BLaER1 treated with 17β-estradiol and CSF1 and Interleukin-3, amounts not matched to agents 10 nM and 100 nM (cell line): Measurements from ENCODE around the gene IGFBP5.

Experiments used
- H3K27ac ChIP-seq, 11 experiments: shearing (Covaris generic); formaldehyde crosslinking; 2 replicates each; pipeline ENCODE4 v1.8.1; 2022
- H3K27me3 ChIP-seq, 11 experiments: shearing (Covaris generic); formaldehyde crosslinking; 2 replicates each; pipeline ENCODE4 v1.8.1; 2022
- H3K36me3 ChIP-seq, 11 experiments: shearing (Covaris generic); formaldehyde crosslinking; 2 replicates each; pipeline ENCODE4 v1.8.1; 2022
- H3K4me1 ChIP-seq, 10 experiments: shearing (Covaris generic); formaldehyde crosslinking; 2 replicates each; pipeline ENCODE4 v1.8.1; 2022
- H3K4me2 ChIP-seq, 11 experiments: shearing (Covaris generic); formaldehyde crosslinking; 2 replicates each; pipeline ENCODE4 v1.8.1; 2022
- H3K4me3 ChIP-seq, 10 experiments: shearing (Covaris generic); formaldehyde crosslinking; 2 replicates each; pipeline ENCODE4 v1.8.1; 2022
- H3K9ac ChIP-seq, 11 experiments: shearing (Covaris generic); formaldehyde crosslinking; 2 replicates each; pipeline ENCODE4 v1.8.1; 2022
- H3K9me3 ChIP-seq, 11 experiments: shearing (Covaris generic); formaldehyde crosslinking; replicated peaks in 1 of 11; 2 replicates each; pipeline ENCODE4 v1.8.1; 2022
- H4K20me1 ChIP-seq, 11 experiments: shearing (Covaris generic); formaldehyde crosslinking; 2 replicates each; pipeline ENCODE4 v1.8.1; 2022
- Cebpa-rat ChIP-seq, 11 experiments: shearing (Covaris generic); IDR thresholded peaks; 2 replicates each; pipeline ENCODE4 v1.8.1; 2022

IGFBP5 gene

GRCh38 chr2:216695401-216695821, at the start of gene IGFBP5:
Gene IGFBP5, minus strand, starts transcription at chr2:216695549. Its CDS starts 774 bp downstream, at chr2:216694775.
- peaks cover 0 to 45% (median 28%) of the 10 kb centered on the region in 11 experiments; a peak in 18 of 22 replicates for H4K20me1 ChIP-seq
- no peaks in the 10 kb centered on the region for H3K36me3 ChIP-seq
- H3K4me1 ChIP-seq = peaks cover 19 to 33% (median 27%) of the 10 kb centered on the region in 10 experiments
- no peak within 1 kb of the TSS for H3K27ac ChIP-seq
- peaks cover 67 to 95% (median 78%) of the 10 kb centered on the region in 11 experiments for H3K27me3 ChIP-seq
- H3K4me2 ChIP-seq = peak within 1 kb of the TSS; percentile 74 to 98 (median 93)
- TF ChIP-seq Cebpa-rat (IDR thresholded peaks at IDR 0.05) = no peak
- H3K4me3 ChIP-seq = peak within 1 kb of the TSS; percentile 31 to 64 (median 56)
- H3K9me3 ChIP-seq = no peaks in the 10 kb centered on the region
- H3K9ac ChIP-seq = peak within 1 kb of the TSS in 4 of 11 experiments; percentile 9 to 41 (median 14); a peak in 1 of 22 replicates

GRCh38 chr2:216743781-216744180, 48.4 kb upstream of the IGFBP5 start:
- Histone ChIP-seq H3K4me3 (no peak overlapping the region), H4K20me1 (no peaks in the 10 kb centered on the region), H3K27me3 (no peaks in the 10 kb centered on the region), H3K4me2 (no peak overlapping the region), H3K27ac (no peak overlapping the region), H3K4me1 (no peaks in the 10 kb centered on the region), H3K9ac (no peak overlapping the region), H3K9me3 (peaks cover 0 to 23% (median 10%) of the 10 kb centered on the region in 11 experiments; a peak in 13 of 22 replicates), H3K36me3 (no peaks in the 10 kb centered on the region)
- no peak for TF ChIP-seq Cebpa-rat (IDR thresholded peaks at IDR 0.05)

- no peaks in the 10 kb centered on the region for H3K27me3 ChIP-seq
- no peak overlapping the region for H3K4me2 ChIP-seq
- H3K4me1 ChIP-seq = no peaks in the 10 kb centered on the region
- H3K36me3 ChIP-seq = no peaks in the 10 kb centered on the region
- TF ChIP-seq Cebpa-rat (IDR thresholded peaks at IDR 0.05) = peak in 3 of 11 experiments; percentile 18 to 55 (median 39); a peak in 1 of 22 replicates
- H3K9ac ChIP-seq = no peak overlapping the region
- no peaks in the 10 kb centered on the region for H4K20me1 ChIP-seq
- H3K4me3 ChIP-seq = no peak overlapping the region
- H3K27ac ChIP-seq = no peak overlapping the region
- H3K9me3 ChIP-seq = peaks cover 0 to 18% (median 7%) of the 10 kb centered on the region in 11 experiments; a peak in 11 of 22 replicates
Measured at GRCh38 chr2:216742411-216742810, 47.1 kb upstream of the IGFBP5 start.

GRCh38 chr2:216741223-216741593, 45.9 kb upstream of the IGFBP5 start:
- Histone ChIP-seq H3K9me3 (peaks cover 0 to 11% (median 4%) of the 10 kb centered on the region in 11 experiments; a peak in 8 of 22 replicates), H3K36me3 (no peaks in the 10 kb centered on the region), H3K4me1 (no peaks in the 10 kb centered on the region), H3K4me3 (no peak overlapping the region), H4K20me1 (no peaks in the 10 kb centered on the region), H3K27ac (no peak overlapping the region), H3K27me3 (no peaks in the 10 kb centered on the region), H3K9ac (no peak overlapping the region), H3K4me2 (no peak overlapping the region)
- no peak for TF ChIP-seq Cebpa-rat (IDR thresholded peaks at IDR 0.05)

- Histone ChIP-seq H3K4me2 (no peak overlapping the region), H3K4me3 (no peak overlapping the region), H3K27ac (no peak overlapping the region), H3K9ac (no peak overlapping the region), H4K20me1 (no peaks in the 10 kb centered on the region), H3K9me3 (peaks cover 0 to 7% (median 2%) of the 10 kb centered on the region in 11 experiments; a peak in 7 of 22 replicates), H3K27me3 (no peaks in the 10 kb centered on the region), H3K4me1 (no peaks in the 10 kb centered on the region), H3K36me3 (no peaks in the 10 kb centered on the region)
- TF ChIP-seq Cebpa-rat (IDR thresholded peaks at IDR 0.05) = no peak
Measured at GRCh38 chr2:216740557-216741222, 45.3 kb upstream of the IGFBP5 start.

- Histone ChIP-seq H3K9ac (no peak overlapping the region), H3K36me3 (no peaks in the 10 kb centered on the region), H3K27me3 (no peaks in the 10 kb centered on the region), H3K4me3 (no peak overlapping the region), H3K9me3 (no peaks in the 10 kb centered on the region), H4K20me1 (no peaks in the 10 kb centered on the region), H3K4me2 (no peak overlapping the region), H3K4me1 (no peaks in the 10 kb centered on the region), H3K27ac (no peak overlapping the region)
- TF ChIP-seq Cebpa-rat (IDR thresholded peaks at IDR 0.05) = no peak
Measured at GRCh38 chr2:216739035-216739434, 43.7 kb upstream of the IGFBP5 start.

- Histone ChIP-seq H3K9me3 (no peaks in the 10 kb centered on the region), H3K4me3 (no peak overlapping the region), H4K20me1 (no peaks in the 10 kb centered on the region), H3K27ac (no peak overlapping the region), H3K36me3 (no peaks in the 10 kb centered on the region), H3K4me1 (peaks cover 0 to 8% (median 2%) of the 10 kb centered on the region in 10 experiments; a peak in 7 of 20 replicates), H3K27me3 (no peaks in the 10 kb centered on the region; a peak in 1 of 22 replicates), H3K9ac (no peak overlapping the region), H3K4me2 (no peak overlapping the region)
- no peak for TF ChIP-seq Cebpa-rat (IDR thresholded peaks at IDR 0.05)
Measured at GRCh38 chr2:216737676-216738075, 42.3 kb upstream of the IGFBP5 start.

GRCh38 chr2:216736326-216736725, 41.0 kb upstream of the IGFBP5 start:
- TF ChIP-seq Cebpa-rat (IDR thresholded peaks at IDR 0.05) = no peak
- H3K27me3 ChIP-seq = no peaks in the 10 kb centered on the region; a peak in 1 of 22 replicates
- H3K4me2 ChIP-seq = no peak overlapping the region

GRCh38 chr2:216735668-216736067, 40.3 kb upstream of the IGFBP5 start:
- Histone ChIP-seq H3K4me1 (peaks cover 0 to 8% (median 2%) of the 10 kb centered on the region in 10 experiments; a peak in 7 of 20 replicates), H3K4me2 (no peak overlapping the region), H3K4me3 (no peak overlapping the region), H3K9me3 (no peaks in the 10 kb centered on the region), H3K36me3 (no peaks in the 10 kb centered on the region), H3K27ac (no peak overlapping the region), H4K20me1 (no peaks in the 10 kb centered on the region), H3K27me3 (no peaks in the 10 kb centered on the region; a peak in 1 of 22 replicates), H3K9ac (no peak overlapping the region)
- no peak for TF ChIP-seq Cebpa-rat (IDR thresholded peaks at IDR 0.05)

More at GRCh38 chr2:216736326-216736725, 41.0 kb upstream of the IGFBP5 start:
- Histone ChIP-seq H3K9ac (no peak overlapping the region), H3K36me3 (no peaks in the 10 kb centered on the region), H3K9me3 (no peaks in the 10 kb centered on the region), H4K20me1 (no peaks in the 10 kb centered on the region), H3K27ac (no peak overlapping the region), H3K4me3 (no peak overlapping the region), H3K4me1 (peaks cover 0 to 8% (median 2%) of the 10 kb centered on the region in 10 experiments; a peak in 7 of 20 replicates)

GRCh38 chr2:216735086-216735485, 39.7 kb upstream of the IGFBP5 start:
- Histone ChIP-seq H3K27me3 (no peaks in the 10 kb centered on the region; a peak in 1 of 22 replicates), H3K4me3 (no peak overlapping the region), H3K9ac (no peak overlapping the region), H3K4me1 (peaks cover 0 to 8% (median 2%) of the 10 kb centered on the region in 10 experiments; a peak in 7 of 20 replicates), H3K9me3 (no peaks in the 10 kb centered on the region), H4K20me1 (no peaks in the 10 kb centered on the region), H3K4me2 (no peak overlapping the region), H3K27ac (no peak overlapping the region), H3K36me3 (no peaks in the 10 kb centered on the region)
- no peak for TF ChIP-seq Cebpa-rat (IDR thresholded peaks at IDR 0.05)
